Keratinocyte (primary cell): ENCODE results near the gene FTSJ3.
"Not testable (repeated sequence)": the region's sequence is repeated elsewhere in the genome, so short reads cannot be mapped to it uniquely, and the experiment has no call there.

Experiments
- CTCF ChIP-seq, 3 experiments: IDR thresholded peaks in 1 of 3; conservative IDR thresholded peaks in 1 of 3; optimal IDR thresholded peaks in 1 of 3; 2 replicates in 2 of 3; 3 replicates in 1 of 3; pipeline versions ENCODE3 to v1.5.1; 2011; ENCODE audit warnings: low read length in 3 of 3, mild to moderate bottlenecking in 3 of 3, moderate library complexity in 2 of 3, control low read depth in 1 of 3, inconsistent platforms in 1 of 3; ENCODE audit not compliant: insufficient read depth in 2 of 3; ENCODE audit errors: extremely low read depth in 1 of 3
- EZH2 ChIP-seq: IDR thresholded peaks from one replicate; pipeline ENCODE4 v1.6.1; 2012; ENCODE audit warnings: inconsistent platforms, mild to moderate bottlenecking, low read length, moderate library complexity

- TF ChIP-seq CTCF (optimal IDR thresholded peaks at IDR 0.05 in 1 of 3, IDR thresholded peaks at IDR 0.05 in 1 of 3, conservative IDR thresholded peaks at IDR 0.05 in 1 of 3; ENCODE audit: extremely low read depth in 1 of 3, insufficient read depth in 2 of 3, low read length in 3 of 3) = peak in 1 of 3 experiments; percentile 24
- TF ChIP-seq EZH2 = not testable (repeated sequence)
Measured at GRCh38 chr17:63866625-63867024, 39.2 kb upstream of the FTSJ3 start.
